NT2/D1 (cell line): Measurements from ENCODE around the gene FMC1.

ENCODE experiments used
- DNase-seq: peaks from one replicate; pipeline ENCODE4 v3.0.0-alpha.2; 2011; ENCODE audit warnings: low read depth, low spot score
- H3K27me3 ChIP-seq: 2 replicates; pipeline ENCODE4 v1.6.0; 2011; ENCODE audit warnings: mild to moderate bottlenecking; ENCODE audit not compliant: insufficient read length, insufficient read depth
- H3K36me3 ChIP-seq: 2 replicates; pipeline ENCODE4 v1.6.1; 2011; ENCODE audit warnings: mild to moderate bottlenecking, low read length, mixed read lengths; ENCODE audit not compliant: insufficient read depth, insufficient read length
- H3K4me1 ChIP-seq: 2 replicates; pipeline ENCODE4 v1.5.1; 2011; ENCODE audit not compliant: insufficient read depth, insufficient read length
- H3K4me3 ChIP-seq: 2 replicates; pipeline ENCODE4 v1.5.1; 2011; ENCODE audit warnings: low read depth; ENCODE audit not compliant: insufficient read length
- H3K9ac ChIP-seq: 2 replicates; pipeline ENCODE4 v1.6.0; 2011; ENCODE audit warnings: low read depth; ENCODE audit not compliant: insufficient read length
- H3K9me3 ChIP-seq: 2 replicates; pipeline ENCODE4 v1.5.1; 2011; ENCODE audit warnings: mild to moderate bottlenecking, low read length; ENCODE audit not compliant: insufficient read depth
- SUZ12 ChIP-seq: IDR thresholded peaks from 2 replicates; pipeline ENCODE4 v1.6.1; 2011; ENCODE audit not compliant: insufficient read length, insufficient read depth; ENCODE audit errors: extremely low read depth
- YY1 ChIP-seq: IDR thresholded peaks from 2 replicates; pipeline ENCODE4 v1.6.1; 2011; ENCODE audit not compliant: insufficient read length, insufficient read depth
- ZNF274 ChIP-seq: IDR thresholded peaks from 2 replicates; pipeline ENCODE4 v1.6.1; 2011; ENCODE audit warnings: mild to moderate bottlenecking, low read depth, low read length

Gene FMC1

DNA sequence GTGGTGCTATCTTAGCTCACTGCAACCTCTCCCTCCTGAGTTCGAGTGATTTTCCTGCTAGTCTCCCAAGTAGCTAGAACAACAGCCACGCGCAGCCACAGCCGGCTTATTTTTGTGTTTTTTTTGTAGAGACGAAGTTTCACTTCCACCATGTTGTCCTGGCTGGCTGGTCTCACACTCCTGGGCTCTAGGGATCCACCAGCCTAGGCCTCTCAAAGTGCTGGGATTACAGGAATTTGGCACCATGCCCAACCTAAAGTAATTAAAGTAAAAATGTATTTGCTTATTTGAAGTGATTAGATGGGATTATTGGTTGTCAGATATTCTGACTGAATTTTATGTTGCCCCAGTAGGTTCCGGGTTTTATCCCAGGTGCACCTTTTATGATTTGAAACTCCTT, 41.3 kb downstream of the FMC1 start:
- Histone ChIP-seq H3K4me1 (no peaks in the 10 kb centered on the region), H3K9me3 (no peaks in the 10 kb centered on the region), H3K27me3 (no peaks in the 10 kb centered on the region), H3K9ac (no peak overlapping the region), H3K36me3 (peaks cover 29% of the 10 kb centered on the region), H3K4me3 (no peak overlapping the region)
- no peak for TF ChIP-seq SUZ12
- no peak for TF ChIP-seq ZNF274
- TF ChIP-seq YY1: no peak
- DNase-seq: no peak

DNA sequence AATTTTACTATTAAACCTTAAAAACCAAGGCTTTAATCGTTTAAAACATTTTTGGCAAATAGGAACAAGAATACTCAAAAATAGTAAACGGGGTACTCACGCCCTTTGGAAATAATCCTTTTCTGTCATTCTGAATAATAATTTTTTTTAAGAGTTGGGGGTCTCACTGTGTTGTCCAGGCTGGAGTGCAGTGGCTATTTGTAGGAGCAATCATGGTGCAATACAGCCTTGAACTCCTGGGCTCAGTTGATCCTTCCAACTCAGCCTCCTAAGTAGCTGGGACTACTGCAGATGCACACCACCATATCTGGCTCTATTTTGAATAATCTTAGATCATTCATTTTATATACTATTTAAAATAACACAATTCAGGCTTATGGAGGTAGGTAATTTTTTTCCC, 43.5 kb downstream of the FMC1 start:
- TF ChIP-seq SUZ12: no peak
- TF ChIP-seq ZNF274: no peak
- no peak for TF ChIP-seq YY1
- H3K36me3 ChIP-seq: peaks cover 13% of the 10 kb centered on the region
- H3K9ac ChIP-seq: no peak overlapping the region
- no peaks in the 10 kb centered on the region for H3K27me3 ChIP-seq
- no peaks in the 10 kb centered on the region for H3K4me1 ChIP-seq
- DNase-seq: no peak
- H3K4me3 ChIP-seq: no peak overlapping the region
- no peaks in the 10 kb centered on the region for H3K9me3 ChIP-seq

DNA sequence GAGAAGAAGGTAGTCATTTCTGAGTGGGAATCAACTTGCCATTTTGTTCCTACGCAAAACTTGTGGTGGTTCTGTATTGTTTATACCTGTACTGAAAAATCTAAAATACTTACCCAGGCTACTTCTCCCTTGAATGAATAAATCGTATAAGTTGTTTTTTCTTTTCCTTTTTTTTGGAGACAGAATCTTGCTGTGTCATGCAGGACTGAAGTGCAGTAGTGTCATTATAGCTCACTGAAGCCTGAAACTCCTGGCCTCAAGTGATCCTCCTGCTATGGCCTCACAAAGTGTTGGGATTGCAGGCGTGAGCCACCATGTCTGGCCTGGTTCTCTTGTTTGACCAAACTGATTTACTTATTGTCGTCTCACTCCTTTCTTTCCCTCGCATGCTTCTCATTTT, 46.5 kb downstream of the FMC1 start:
- TF ChIP-seq YY1 (no peak), SUZ12 (no peak)
- Histone ChIP-seq H3K9me3 (no peaks in the 10 kb centered on the region), H3K36me3 (peaks cover 17% of the 10 kb centered on the region), H3K4me1 (no peaks in the 10 kb centered on the region), H3K27me3 (no peaks in the 10 kb centered on the region), H3K4me3 (no peak overlapping the region), H3K9ac (no peak overlapping the region)
- no peak for DNase-seq

DNA sequence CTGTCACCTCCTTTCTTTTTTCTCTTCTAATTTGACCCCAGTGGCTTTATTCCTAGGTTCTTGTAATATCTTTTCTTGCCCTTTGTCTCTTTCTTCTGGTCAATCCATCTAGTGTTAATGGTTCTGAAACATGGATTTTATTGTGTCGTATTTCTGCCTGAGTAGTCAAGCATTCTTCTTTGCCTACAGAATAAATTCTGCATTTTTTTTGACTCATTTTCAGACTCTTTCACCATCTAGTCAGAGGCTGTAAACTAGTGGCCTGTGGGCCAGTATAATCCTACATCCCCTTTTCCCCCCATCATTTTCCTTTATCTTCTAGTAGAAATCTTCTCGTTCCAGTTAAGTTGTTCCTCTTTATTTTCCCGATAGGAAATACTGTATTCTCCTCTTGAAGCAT, 48.0 kb downstream of the FMC1 start:
- Histone ChIP-seq H3K27me3 (no peaks in the 10 kb centered on the region), H3K4me3 (no peak overlapping the region), H3K9ac (no peak overlapping the region), H3K36me3 (peaks cover 22% of the 10 kb centered on the region), H3K4me1 (no peaks in the 10 kb centered on the region), H3K9me3 (no peaks in the 10 kb centered on the region)
- TF ChIP-seq YY1: no peak
- TF ChIP-seq SUZ12: no peak
- no peak for TF ChIP-seq ZNF274
- DNase-seq: no peak

DNA sequence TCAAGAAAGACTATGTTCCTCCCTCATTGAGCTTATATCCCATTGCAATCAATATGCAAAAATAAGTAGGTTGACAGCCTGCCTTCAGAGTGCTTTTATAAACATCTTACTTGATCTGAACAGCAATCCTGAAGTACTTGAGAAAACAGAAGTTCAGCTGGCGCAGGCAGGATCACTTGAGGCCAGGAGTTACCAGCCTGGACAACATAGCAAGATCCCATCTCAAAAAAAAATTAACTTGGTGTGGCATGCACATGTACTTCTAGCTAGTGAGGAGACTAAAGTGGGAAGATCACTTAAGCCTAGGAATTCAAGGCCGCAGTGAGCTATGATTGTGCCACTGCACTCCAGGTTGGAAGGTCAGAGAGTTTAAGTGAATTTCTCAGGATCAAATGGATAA, 48.6 kb downstream of the FMC1 start:
- TF ChIP-seq YY1 (no peak), SUZ12 (no peak), ZNF274 (no peak)

DNA sequence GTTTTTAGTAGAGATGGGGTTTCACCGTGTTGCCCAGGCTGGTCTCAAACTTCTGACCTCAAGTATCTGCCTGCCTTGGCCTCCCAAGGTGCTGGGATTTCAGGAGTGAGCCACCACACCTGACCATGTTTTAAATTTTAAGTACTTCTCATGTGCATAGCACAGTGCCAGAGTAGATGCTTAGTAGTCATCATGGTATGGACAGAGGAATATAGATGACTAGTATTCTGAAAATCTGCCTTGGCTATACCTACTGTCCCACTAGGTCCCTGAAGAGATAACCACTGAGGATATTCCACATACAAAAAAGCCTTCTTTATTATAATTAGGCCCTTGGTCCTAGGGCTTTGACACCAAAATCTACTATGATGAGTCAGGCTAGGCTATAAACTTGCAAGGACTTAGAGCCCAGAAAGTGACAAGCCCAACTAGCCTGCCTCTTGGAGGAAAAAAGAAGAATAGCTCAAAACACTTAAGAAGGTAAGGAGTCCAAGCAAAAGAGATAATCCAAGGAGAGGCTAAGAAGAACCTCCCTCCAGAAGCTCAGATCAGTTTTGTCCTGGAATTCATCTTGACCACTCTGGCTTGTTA, 52.6 kb downstream of the FMC1 start:
- H3K27me3 ChIP-seq: no peaks in the 10 kb centered on the region
- DNase-seq: no peak
- no peaks in the 10 kb centered on the region for H3K9me3 ChIP-seq
- H3K9ac ChIP-seq: no peak overlapping the region
- no peaks in the 10 kb centered on the region for H3K4me1 ChIP-seq
- no peak overlapping the region for H3K4me3 ChIP-seq
- peaks cover 19% of the 10 kb centered on the region for H3K36me3 ChIP-seq
- TF ChIP-seq ZNF274 (no peak), SUZ12 (no peak), YY1 (no peak)

More for the DNA sequence above, 48.6 kb downstream of the FMC1 start:
- Histone ChIP-seq H3K36me3 (peaks cover 22% of the 10 kb centered on the region), H3K4me1 (no peaks in the 10 kb centered on the region), H3K27me3 (no peaks in the 10 kb centered on the region), H3K9me3 (no peaks in the 10 kb centered on the region), H3K9ac (no peak overlapping the region), H3K4me3 (no peak overlapping the region)
- no peak for DNase-seq

DNA sequence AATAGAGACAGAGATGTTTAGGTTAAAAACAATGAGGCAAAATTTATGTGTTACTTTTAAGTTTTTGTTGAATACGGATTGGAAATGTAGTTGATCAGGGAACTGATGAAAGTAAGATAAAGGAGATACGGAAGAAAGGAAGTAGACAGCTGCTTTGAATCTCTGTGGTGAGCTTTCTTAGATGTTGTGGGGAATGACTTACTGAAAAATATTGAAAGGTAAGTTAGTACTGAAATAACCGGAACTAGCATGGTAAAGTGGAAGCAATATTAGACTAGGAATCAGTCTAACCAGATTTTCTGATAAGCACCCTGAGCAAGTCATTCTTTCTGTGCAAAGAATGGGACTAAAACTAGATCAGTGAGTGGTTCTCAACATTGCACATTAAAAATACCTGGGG, 53.4 kb downstream of the FMC1 start:
- no peak overlapping the region for H3K9ac ChIP-seq
- TF ChIP-seq ZNF274 (no peak), SUZ12 (no peak), YY1 (no peak)
- peaks cover 17% of the 10 kb centered on the region for H3K36me3 ChIP-seq
- DNase-seq: no peak
- no peaks in the 10 kb centered on the region for H3K4me1 ChIP-seq
- no peak overlapping the region for H3K4me3 ChIP-seq
- H3K27me3 ChIP-seq: no peaks in the 10 kb centered on the region
- H3K9me3 ChIP-seq: no peaks in the 10 kb centered on the region
